ENCODE results near the gene INTS7. TPM values are rescaled to one million over a fixed set of nuclear protein-coding genes. Genes with fewer than 3 reads are reported as not detected.
A peak's percentile ranks its signal among the peaks of the same experiment; 100 is the strongest.

INTS7 gene
- total RNA-seq, 6 donors from 2014 or later: 8.3 to 16.7 (median 14.6) TPM

GRCh38 chr1:211975152-211975941 is 60.0 kb downstream of the INTS7 start:
- Histone ChIP-seq H3K4me3 (no peak overlapping the region), H3K36me3 (peaks cover 0 to 5% (median 1%) of the 10 kb centered on the region in 4 donors), H3K4me1 (peaks cover 0 to 13% (median 4%) of the 10 kb centered on the region in 4 donors), H3K9me3 (no peaks in the 10 kb centered on the region), H3K27me3 (no peaks in the 10 kb centered on the region), H3K27ac (no peak overlapping the region)
- WGBS, 2 donors: 48 to 50% methylated on average over 3 of the region's 3 CpGs
- no peak for DNase-seq
- ATAC-seq (ENCODE audit: low FRiP score in 2 of 2): peak in 1 of 2 donors; percentile 47
- TF ChIP-seq EP300 (IDR thresholded peaks at IDR 0.05) (no peak), POLR2AphosphoS5 (IDR thresholded peaks at IDR 0.05) (no peak), POLR2A (IDR thresholded peaks at IDR 0.05) (no peak), CTCF (IDR thresholded peaks at IDR 0.05) (no peak)

GRCh38 chr1:211973541-211973940 is 61.8 kb downstream of the INTS7 start:
- Histone ChIP-seq H3K4me3 (no peak overlapping the region), H3K36me3 (peaks cover 0 to 4% (median 0%) of the 10 kb centered on the region in 4 donors), H3K9me3 (no peaks in the 10 kb centered on the region), H3K27me3 (no peaks in the 10 kb centered on the region), H3K27ac (no peak overlapping the region), H3K4me1 (peaks cover 0 to 13% (median 4%) of the 10 kb centered on the region in 4 donors)
- DNase-seq (no peak), ATAC-seq (ENCODE audit: low FRiP score in 2 of 2) (no peak)
- 79 to 81% methylated on average over 1 of the region's 1 CpG for WGBS, 2 donors
- no peak for TF ChIP-seq CTCF (IDR thresholded peaks at IDR 0.05)

GRCh38 chr1:211968200-211968834 is 67.0 kb downstream of the INTS7 start:
- no peaks in the 10 kb centered on the region for H3K27me3 ChIP-seq
- TF ChIP-seq CTCF (IDR thresholded peaks at IDR 0.05): no peak

GRCh38 chr1:211967704-211968103 is 67.7 kb downstream of the INTS7 start:
- Histone ChIP-seq H3K4me1 (no peaks in the 10 kb centered on the region), H3K36me3 (peaks cover 0 to 4% (median 0%) of the 10 kb centered on the region in 4 donors), H3K27ac (no peak overlapping the region), H3K27me3 (no peaks in the 10 kb centered on the region), H3K4me3 (no peak overlapping the region), H3K9me3 (no peaks in the 10 kb centered on the region)
- no peak for ATAC-seq (ENCODE audit: low FRiP score in 2 of 2)
- no peak for DNase-seq
- WGBS, 2 donors: 86 to 90% methylated on average over 3 of the region's 3 CpGs
- TF ChIP-seq EP300 (IDR thresholded peaks at IDR 0.05) (no peak), POLR2A (IDR thresholded peaks at IDR 0.05) (no peak), CTCF (IDR thresholded peaks at IDR 0.05) (no peak), POLR2AphosphoS5 (IDR thresholded peaks at IDR 0.05) (no peak)

More at GRCh38 chr1:211968200-211968834, 67.0 kb downstream of the INTS7 start:
- WGBS, 2 donors: 88% methylated on average over 4 of the region's 4 CpGs
- no peak overlapping the region for H3K27ac ChIP-seq
- DNase-seq: no peak
- H3K9me3 ChIP-seq: no peaks in the 10 kb centered on the region
- no peak overlapping the region for H3K4me3 ChIP-seq
- peaks cover 0 to 4% (median 0%) of the 10 kb centered on the region in 4 donors for H3K36me3 ChIP-seq
- no peak for ATAC-seq (ENCODE audit: low FRiP score in 2 of 2)
- no peaks in the 10 kb centered on the region for H3K4me1 ChIP-seq

Measured in upper lobe of left lung (tissue), 6 donors.